G401 (cell line): ENCODE data around the gene STAB2. TPM values are rescaled to one million over a fixed set of nuclear protein-coding genes. Genes with fewer than 3 reads are reported as not detected.
"Not testable (repeated sequence)": the region's sequence is repeated elsewhere in the genome, so short reads cannot be mapped to it uniquely, and the experiment has no call there.

Experiments
- DNase-seq: peaks from one replicate; pipeline ENCODE4 v3.0.0-alpha.2; 2015; ENCODE audit warnings: low spot score
- in situ Hi-C: cut with HindIII; loops from 2 replicates; pipeline ENCODE4 v1.10.0; 2016; ENCODE audit warnings: low sequenced_read_pairs, mixed read lengths
- total RNA-seq: library from RNA; depleted of rRNA; stranded (reverse); fragments of >200 nt; shearing (Covaris generic); gene quantifications from 2 replicates; pipeline ENCODE4 v1.2.3, GENCODE V29; 2014

STAB2 gene
- total RNA-seq, 1 experiment from 2014 or later: not detected

DNA sequence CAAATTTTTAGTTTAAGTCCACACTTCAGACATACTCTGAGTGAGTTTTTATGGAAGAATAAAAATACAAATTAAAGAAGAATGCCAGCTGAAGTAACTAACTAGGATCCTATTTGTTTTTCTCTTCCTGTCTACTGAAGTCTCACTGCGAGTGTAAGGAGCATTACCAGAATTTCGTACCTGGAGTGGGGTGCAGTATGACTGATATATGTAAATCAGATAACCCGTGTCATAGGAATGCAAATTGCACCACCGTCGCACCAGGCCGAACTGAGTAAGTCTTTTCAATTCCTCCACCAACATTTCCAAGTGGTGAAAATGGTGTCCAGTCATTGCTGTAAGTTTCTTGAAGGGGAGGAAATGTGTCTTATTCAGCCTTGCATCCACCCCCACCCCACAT, 52.9 kb downstream of the STAB2 start:
- in situ Hi-C loops: no loop called here
- no peak for DNase-seq

DNA sequence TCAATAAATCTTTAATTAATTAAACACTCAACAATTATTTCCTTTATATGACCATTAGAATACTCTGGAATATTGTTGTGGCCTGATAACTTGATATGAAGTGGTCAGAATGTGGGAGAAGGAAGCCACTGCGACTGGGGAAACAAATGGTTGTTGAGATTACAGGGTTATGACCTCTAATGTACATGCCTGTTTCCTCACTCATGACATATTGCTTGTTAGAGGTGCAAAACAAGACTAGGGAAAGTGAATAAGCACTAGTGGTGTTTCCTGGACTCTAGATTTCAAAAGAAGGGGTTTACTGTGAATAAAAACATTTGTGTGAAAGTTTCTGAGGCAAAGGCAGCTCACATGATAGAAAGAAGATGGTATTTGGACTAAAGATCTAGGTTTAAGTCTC, 53.3 kb downstream of the STAB2 start:
- no peak for DNase-seq
- in situ Hi-C loops: no loop called here

- in situ Hi-C loops: no loop called here
- DNase-seq: no peak
Measured at GRCh38 chr12:103640831-103641230, 53.8 kb downstream of the STAB2 start.

GRCh38 chr12:103642240-103642864, 55.3 kb downstream of the STAB2 start:
- in situ Hi-C loops: no loop called here
- no peak for DNase-seq

GRCh38 chr12:103645202-103645601, 58.1 kb downstream of the STAB2 start:
- DNase-seq: no peak
- in situ Hi-C loops: no loop called here

DNA sequence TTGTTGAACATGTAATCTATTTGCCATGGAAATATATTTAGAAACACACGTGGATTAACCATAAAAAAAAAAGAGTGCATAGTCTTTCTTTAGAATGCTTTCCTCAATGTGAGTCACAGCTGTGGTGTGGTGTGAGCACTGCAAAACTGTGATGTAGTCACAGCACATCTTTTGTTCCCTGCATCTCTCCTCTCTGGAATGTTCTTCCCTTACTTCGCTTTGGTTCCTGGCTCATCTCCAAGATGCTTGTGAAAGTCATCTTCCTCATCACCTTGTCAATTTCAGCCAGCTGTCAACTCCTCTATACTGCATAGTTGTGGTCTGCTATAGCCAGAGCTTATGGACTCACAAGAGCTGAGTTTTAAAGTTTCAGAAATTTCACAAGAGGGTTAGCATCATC, 60.2 kb downstream of the STAB2 start:
- in situ Hi-C loops: no loop called here
- no peak for DNase-seq

DNA sequence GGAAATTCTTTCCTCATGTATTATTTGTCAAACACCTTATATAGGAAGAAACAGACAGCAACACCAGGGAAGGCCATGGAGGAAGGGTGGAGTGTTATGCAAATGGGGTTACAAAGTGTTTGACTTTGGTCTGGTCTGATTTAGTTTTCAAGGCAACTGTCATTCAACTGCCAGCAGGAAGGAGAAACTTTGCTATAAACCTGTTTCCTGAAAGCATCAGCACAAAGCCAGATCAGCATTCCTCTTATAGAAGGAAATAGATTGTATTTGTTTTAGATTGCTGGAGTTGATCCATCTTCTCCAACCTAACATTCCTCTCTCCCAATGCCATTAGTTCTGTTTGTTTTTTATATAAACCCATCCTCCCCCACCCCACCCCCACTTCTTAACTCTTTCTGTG, 65.7 kb downstream of the STAB2 start:
- in situ Hi-C loops: no loop called here
- no peak for DNase-seq

DNA sequence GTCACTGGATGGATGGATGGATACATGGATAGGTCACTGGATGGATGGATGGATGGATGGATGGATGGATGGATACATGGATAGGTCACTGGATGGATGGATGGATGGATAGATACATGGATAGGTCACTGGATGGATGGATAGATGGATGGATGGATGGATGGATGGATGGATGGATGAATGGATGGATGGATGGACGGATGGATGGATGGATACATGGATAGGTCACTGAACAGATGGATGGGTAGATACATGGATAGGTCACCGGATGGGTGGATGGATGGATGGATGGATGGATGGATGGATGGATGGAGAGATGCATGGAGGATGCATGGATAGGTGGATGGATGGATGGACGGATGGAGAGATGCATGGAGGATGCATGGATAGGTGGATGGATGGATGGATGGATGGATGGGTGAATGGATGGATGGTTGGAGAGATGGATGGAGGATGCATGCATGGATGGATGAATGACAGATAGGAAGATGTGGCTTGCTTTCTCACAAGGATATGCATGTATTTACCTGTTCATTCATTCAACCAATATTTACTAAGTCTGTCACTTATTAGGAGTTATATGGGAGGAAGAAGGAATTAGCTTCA, 66.6 kb downstream of the STAB2 start:
- in situ Hi-C loops, DNase-seq: not testable (repeated sequence)

- no peak for DNase-seq
- in situ Hi-C loops: no loop called here
Measured at GRCh38 chr12:103654816-103655215, 67.7 kb downstream of the STAB2 start.

GRCh38 chr12:103656291-103656690, 69.2 kb downstream of the STAB2 start:
- in situ Hi-C loops: no loop called here
- no peak for DNase-seq

DNA sequence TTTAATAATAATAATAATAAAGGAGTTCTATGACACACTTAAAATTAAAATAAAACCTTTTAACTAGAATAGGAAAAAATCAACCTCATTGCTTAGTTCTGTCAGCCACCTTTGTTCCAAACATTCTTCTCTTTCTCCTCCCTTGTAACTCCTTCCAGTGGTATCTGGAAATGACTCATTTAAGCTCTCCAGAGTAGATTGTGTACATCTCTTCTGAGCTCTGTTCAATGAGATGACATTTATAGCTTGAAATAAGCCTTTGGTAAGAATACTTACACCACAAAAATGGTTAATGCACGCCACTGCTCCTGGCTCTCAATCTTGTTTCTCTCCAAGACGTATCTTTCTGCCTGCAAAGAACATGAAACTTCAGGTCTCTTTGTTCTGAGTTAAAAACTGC, 70.3 kb downstream of the STAB2 start:
- in situ Hi-C loops: no loop called here
- DNase-seq: no peak

DNA sequence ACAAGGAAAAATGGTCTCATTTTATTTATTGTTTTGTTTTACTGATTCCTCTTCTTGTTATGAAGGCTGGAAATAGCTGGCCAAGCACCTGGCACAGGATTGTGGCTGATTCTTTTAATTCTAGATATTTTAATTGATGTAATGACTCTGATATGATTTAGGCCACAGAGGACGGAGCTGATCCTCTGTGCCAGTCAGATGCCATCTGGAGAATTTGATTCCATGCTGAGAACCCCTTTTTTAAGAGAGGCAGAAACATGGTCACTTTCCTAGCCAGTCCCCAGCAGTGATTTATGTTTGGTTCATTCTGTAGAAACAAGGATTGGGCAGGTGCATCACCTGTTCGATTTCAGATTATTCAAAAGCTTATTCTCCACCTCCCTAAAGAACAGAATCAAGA, 77.6 kb downstream of the STAB2 start:
- peak; percentile 72 for DNase-seq
- in situ Hi-C loops: no loop called here

DNA sequence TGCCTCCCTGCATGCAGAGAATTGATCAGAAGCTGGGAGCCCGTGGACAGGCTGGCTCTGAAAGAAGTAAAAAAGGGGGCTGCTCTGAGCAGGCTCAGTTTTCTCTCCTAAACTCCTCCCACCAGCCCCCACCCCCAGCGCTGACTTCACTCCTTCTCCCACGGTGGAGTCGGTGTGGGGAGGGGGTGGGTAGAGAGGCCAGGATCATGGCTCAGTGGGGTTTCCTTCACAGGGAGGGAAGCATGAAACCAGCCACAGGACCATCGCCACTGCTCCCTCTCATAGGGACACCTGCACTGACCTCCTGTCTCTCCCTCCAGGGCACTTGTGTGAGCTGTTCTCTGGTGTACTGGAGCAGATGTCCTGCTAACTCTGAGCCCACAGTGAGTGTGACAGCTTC, 78.9 kb downstream of the STAB2 start:
- in situ Hi-C loops: no loop called here
- DNase-seq: no peak

DNA sequence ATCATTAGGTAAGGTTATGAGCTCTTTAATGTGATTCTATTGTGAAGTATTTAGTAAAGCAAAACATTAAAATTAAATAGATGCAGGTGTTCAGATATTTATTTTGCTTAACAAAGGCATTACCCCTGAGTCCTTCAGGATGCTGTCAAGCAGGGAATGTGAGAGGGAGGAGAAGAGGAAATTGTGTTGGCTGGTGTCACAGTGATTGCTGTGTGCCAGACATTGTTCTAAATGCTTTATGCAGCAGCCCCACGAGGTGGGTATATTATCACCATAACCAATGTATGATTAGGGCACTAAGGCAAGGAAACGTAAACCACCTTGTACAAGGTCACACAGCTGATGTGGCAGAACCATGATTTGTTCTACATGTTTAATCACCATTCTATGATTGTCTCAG, 80.1 kb downstream of the STAB2 start:
- in situ Hi-C loops: no loop called here
- no peak for DNase-seq

DNA sequence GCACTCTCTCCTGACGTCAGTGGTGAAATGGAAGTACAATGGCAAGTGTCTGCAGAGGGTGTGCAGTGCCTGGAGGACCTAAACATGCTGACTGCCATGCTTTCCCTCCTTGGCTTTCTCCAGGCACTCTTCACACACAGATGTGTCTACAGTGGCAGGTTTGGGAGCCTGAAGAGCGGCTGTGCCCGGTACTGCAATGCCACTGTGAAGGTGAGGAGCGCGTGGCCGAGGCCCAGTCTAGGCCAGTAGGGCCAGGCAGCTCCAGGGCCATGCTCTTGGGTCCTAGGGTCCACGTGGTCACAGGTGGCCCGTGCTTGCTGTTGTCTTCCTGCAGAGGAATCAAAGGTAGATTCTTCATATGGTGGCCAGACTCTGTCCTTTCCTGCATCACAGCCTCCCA, 81.4 kb downstream of the STAB2 start:
- in situ Hi-C loops: no loop called here
- DNase-seq: no peak

GRCh38 chr12:103671367-103671766, 84.3 kb downstream of the STAB2 start:
- in situ Hi-C loops: no loop called here
- no peak for DNase-seq

GRCh38 chr12:103672401-103673119, 85.5 kb downstream of the STAB2 start:
- in situ Hi-C loops: no loop called here
- no peak for DNase-seq

GRCh38 chr12:103673487-103673886, 86.4 kb downstream of the STAB2 start:
- DNase-seq: no peak
- in situ Hi-C loops: no loop called here

GRCh38 chr12:103673891-103674375, 86.9 kb downstream of the STAB2 start:
- no peak for DNase-seq
- in situ Hi-C loops: no loop called here

GRCh38 chr12:103676893-103677292, 89.8 kb downstream of the STAB2 start:
- in situ Hi-C loops: no loop called here

GRCh38 chr12:103677341-103677740, 90.3 kb downstream of the STAB2 start:
- in situ Hi-C loops: no loop called here
- no peak for DNase-seq

More at GRCh38 chr12:103676893-103677292, 89.8 kb downstream of the STAB2 start:
- DNase-seq: no peak
